Upper lobe of left lung (tissue), 6 donors: Measurements from ENCODE around the gene KCNC2. TPM values are rescaled to one million over a fixed set of nuclear protein-coding genes. Genes with fewer than 3 reads are reported as not detected.

Experiments used
- ATAC-seq, 2 donors: fragments of 200-7000 bp; cut with Tn5 transposase; one replicate each; pipeline ENCODE4 v1.9.1; 2022; ENCODE audit warnings: mild to moderate bottlenecking in 2 of 2, moderate library complexity in 2 of 2; ENCODE audit not compliant: low FRiP score in 2 of 2
- DNase-seq, 2 donors: peaks; one replicate each; pipeline ENCODE4 v3.0.0-alpha.2; 2019 to 2020
- H3K27ac ChIP-seq, 4 donors: fragments of 200-600 bp; sonication (generic); one replicate each; pipeline ENCODE4 v1.5.1; 2016 to 2019
- H3K27me3 ChIP-seq, 4 donors: fragments of 200-600 bp; sonication (generic); one replicate each; pipeline ENCODE4 v1.5.1; 2017 to 2019
- H3K36me3 ChIP-seq, 4 donors: fragments of 200-600 bp; sonication (generic); one replicate each; pipeline ENCODE4 v1.5.1; 2016 to 2019
- H3K4me1 ChIP-seq, 4 donors: fragments of 200-600 bp; sonication (generic); one replicate each; pipeline ENCODE4 v1.5.1; 2018 to 2019
- H3K4me3 ChIP-seq, 4 donors: fragments of 200-600 bp; sonication (generic); one replicate each; pipeline ENCODE4 v1.5.1; 2017 to 2019; ENCODE audit warnings: mild to moderate bottlenecking in 2 of 4, moderate library complexity in 1 of 4
- H3K9me3 ChIP-seq, 4 donors: fragments of 200-600 bp; sonication (generic); one replicate each; pipeline ENCODE4 v1.5.1; 2018 to 2019
- EP300 ChIP-seq, 4 donors: sonication (generic); formaldehyde crosslinking; IDR thresholded peaks; one replicate each; pipeline ENCODE4 v1.5.1; 2017; ENCODE audit warnings: antibody characterized with exemption in 4 of 4, control low read depth in 2 of 4
- POLR2A ChIP-seq, 4 donors: fragments of 450-650 bp; IDR thresholded peaks; one replicate each; pipeline ENCODE4 v1.5.1; 2016 to 2017; ENCODE audit warnings: antibody characterized with exemption in 4 of 4, mild to moderate bottlenecking in 2 of 4
- POLR2AphosphoS5 ChIP-seq, 2 donors: sonication (generic); formaldehyde crosslinking; IDR thresholded peaks; one replicate each; pipeline ENCODE4 v1.5.1; 2017; ENCODE audit warnings: antibody characterized with exemption in 2 of 2
- WGBS, 2 donors: methylation state at CpG; one replicate each; pipeline ENCODE4 v1.1.5; 2017 to 2018; 5-methylcytosine and 5-hydroxymethylcytosine counted together
- total RNA-seq, 6 donors: library from RNA; depleted of rRNA in 4 of 6; stranded (reverse); fragments of >200 nt in 4 of 6; gene quantifications; one replicate each; pipeline versions ENCODE4 v1.1.0 to v1.2.1, GENCODE V29; 2016 to 2021
- TF ChIP-seq, protein P1 (sequence below), 6 experiments: fragments of 450-650 bp in 4 of 6; fragments of 200-600 bp in 2 of 6; sonication (generic) in 2 of 6; IDR thresholded peaks; one replicate each; pipeline ENCODE4 v1.5.1; 2016 to 2019; ENCODE audit warnings: antibody characterized with exemption in 6 of 6
- donor health status: DM: no; HTN: no; CAD: no; lungs with moderate emphysema.
- donor health status: DM: no; HTN: yes; CAD: no; lungs with severe emphysema.

KCNC2 gene
- total RNA-seq, 6 donors from 2014 or later = not detected

DNA sequence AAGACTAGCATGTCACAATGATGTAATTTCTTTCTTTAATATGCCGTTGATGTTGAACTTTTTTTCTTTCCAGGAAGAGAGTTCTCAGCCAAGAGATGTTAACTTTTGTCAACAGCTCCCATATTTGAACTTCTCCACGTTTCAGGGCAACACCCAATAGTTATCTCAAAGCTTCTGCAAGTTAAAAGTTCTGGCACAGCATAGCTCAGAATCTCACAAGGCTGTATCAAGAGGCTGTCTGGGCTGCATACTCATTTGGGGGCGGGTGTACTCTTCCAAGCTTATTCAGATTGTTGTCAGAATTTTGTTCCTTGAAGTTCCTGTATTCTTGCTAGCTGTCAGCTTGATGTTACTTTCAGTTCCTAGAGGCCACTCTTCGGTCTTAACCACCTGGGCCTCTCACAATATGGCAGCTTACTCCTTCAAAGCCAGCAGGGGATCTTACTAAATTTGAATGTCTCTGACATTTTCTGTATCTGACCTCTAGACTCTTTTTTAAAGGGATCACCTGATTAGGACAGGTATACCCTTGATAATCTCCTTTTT is 38.9 kb downstream of the KCNC2 start:
- H3K9me3 ChIP-seq = no peaks in the 10 kb centered on the region
- H3K36me3 ChIP-seq = no peaks in the 10 kb centered on the region
- no peak for TF ChIP-seq EP300 (IDR thresholded peaks at IDR 0.05)
- TF ChIP-seq POLR2A (IDR thresholded peaks at IDR 0.05) = no peak
- H3K27ac ChIP-seq = no peak overlapping the region
- ATAC-seq (no peak), DNase-seq (no peak)
- 35 to 52% methylated on average over 4 of the region's 4 CpGs for WGBS, 2 donors
- H3K27me3 ChIP-seq = no peaks in the 10 kb centered on the region
- H3K4me3 ChIP-seq = no peak overlapping the region
- no peaks in the 10 kb centered on the region for H3K4me1 ChIP-seq

DNA sequence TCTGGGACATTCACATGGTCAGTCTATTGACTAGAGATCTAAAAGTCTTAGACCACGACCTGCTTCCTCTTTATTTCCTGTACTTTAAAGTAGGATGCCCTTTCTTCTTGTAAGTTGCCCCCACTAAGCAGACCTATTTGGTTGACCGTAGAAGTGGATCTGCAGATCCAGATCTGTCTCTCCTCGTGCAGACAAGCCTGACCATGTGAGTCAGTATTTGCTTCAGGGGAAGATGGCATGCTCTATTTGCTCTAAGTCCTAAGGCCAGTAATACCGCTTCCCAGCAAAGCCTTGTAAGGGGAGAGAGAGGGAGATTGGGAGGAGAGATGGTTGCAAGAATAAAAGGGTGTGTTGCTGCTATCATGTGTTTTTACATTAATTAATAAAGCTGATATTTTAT is 46.8 kb downstream of the KCNC2 start:
- H3K4me3 ChIP-seq = no peak overlapping the region
- no peak overlapping the region for H3K27ac ChIP-seq
- H3K36me3 ChIP-seq = no peaks in the 10 kb centered on the region
- TF ChIP-seq EP300 (IDR thresholded peaks at IDR 0.05) (no peak), POLR2A (IDR thresholded peaks at IDR 0.05) (no peak), POLR2AphosphoS5 (IDR thresholded peaks at IDR 0.05) (no peak)
- TF ChIP-seq, protein P1, sequence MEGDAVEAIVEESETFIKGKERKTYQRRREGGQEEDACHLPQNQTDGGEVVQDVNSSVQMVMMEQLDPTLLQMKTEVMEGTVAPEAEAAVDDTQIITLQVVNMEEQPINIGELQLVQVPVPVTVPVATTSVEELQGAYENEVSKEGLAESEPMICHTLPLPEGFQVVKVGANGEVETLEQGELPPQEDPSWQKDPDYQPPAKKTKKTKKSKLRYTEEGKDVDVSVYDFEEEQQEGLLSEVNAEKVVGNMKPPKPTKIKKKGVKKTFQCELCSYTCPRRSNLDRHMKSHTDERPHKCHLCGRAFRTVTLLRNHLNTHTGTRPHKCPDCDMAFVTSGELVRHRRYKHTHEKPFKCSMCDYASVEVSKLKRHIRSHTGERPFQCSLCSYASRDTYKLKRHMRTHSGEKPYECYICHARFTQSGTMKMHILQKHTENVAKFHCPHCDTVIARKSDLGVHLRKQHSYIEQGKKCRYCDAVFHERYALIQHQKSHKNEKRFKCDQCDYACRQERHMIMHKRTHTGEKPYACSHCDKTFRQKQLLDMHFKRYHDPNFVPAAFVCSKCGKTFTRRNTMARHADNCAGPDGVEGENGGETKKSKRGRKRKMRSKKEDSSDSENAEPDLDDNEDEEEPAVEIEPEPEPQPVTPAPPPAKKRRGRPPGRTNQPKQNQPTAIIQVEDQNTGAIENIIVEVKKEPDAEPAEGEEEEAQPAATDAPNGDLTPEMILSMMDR (IDR thresholded peaks at IDR 0.05) = no peak
- ATAC-seq = no peak
- H3K27me3 ChIP-seq = no peaks in the 10 kb centered on the region
- 56 to 64% methylated on average over 4 of the region's 4 CpGs for WGBS, 2 donors
- no peaks in the 10 kb centered on the region for H3K9me3 ChIP-seq
- DNase-seq = no peak
- H3K4me1 ChIP-seq = no peaks in the 10 kb centered on the region

DNA sequence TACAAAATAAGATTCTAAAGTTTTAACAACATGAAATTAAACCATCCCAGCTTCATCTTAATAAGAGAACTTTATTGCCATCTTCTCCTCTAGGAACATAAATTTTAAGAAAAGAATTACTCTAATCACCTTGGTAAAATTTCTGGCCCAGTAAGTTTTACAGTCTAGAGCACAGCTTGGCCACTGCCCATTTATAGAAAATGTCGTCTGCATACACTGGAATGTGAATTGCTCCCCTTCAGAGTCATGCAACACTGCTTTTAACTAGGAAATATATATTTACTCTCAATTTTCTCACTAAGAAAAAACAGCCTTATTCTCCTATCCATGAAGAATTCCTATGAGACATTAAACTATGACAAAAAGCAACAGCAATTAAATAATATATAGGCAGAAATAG is 48.2 kb downstream of the KCNC2 start:
- Histone ChIP-seq H3K4me3 (no peak overlapping the region), H3K27ac (no peak overlapping the region), H3K36me3 (no peaks in the 10 kb centered on the region), H3K4me1 (no peaks in the 10 kb centered on the region), H3K27me3 (no peaks in the 10 kb centered on the region), H3K9me3 (no peaks in the 10 kb centered on the region)
- TF ChIP-seq EP300 (IDR thresholded peaks at IDR 0.05) = no peak
- DNase-seq (no peak), ATAC-seq (no peak)
- 39 to 43% methylated on average over 1 of the region's 1 CpG for WGBS, 2 donors

DNA sequence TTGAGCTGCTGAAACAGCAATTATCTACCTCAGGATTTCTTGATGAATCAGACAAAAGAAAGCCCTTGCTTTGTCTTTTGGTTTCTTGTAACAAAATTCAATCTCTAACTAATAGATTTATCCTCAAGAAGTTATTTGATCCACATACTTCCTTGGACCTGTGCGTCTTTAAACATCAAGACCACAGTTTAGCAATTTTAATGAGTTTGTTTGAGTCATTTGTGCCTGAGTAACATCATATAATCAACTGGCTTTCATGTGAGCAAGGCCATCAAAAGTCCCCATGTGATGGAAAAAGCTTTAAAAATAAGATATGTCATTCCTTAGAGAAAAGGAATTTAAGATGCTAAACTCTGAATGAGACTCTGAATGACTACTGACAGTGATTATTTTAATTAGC is 52.3 kb downstream of the KCNC2 start:
- no peaks in the 10 kb centered on the region for H3K27me3 ChIP-seq
- H3K9me3 ChIP-seq = no peaks in the 10 kb centered on the region
- H3K36me3 ChIP-seq = no peaks in the 10 kb centered on the region
- H3K4me1 ChIP-seq = no peaks in the 10 kb centered on the region
- H3K4me3 ChIP-seq = no peak overlapping the region
- TF ChIP-seq EP300 (IDR thresholded peaks at IDR 0.05) (no peak), POLR2A (IDR thresholded peaks at IDR 0.05) (no peak)
- TF ChIP-seq, protein P1 (IDR thresholded peaks at IDR 0.05) = no peak
- H3K27ac ChIP-seq = no peak overlapping the region
- ATAC-seq (no peak), DNase-seq (no peak)
- WGBS, 2 donors = 80 to 88% methylated on average over 1 of the region's 1 CpG

DNA sequence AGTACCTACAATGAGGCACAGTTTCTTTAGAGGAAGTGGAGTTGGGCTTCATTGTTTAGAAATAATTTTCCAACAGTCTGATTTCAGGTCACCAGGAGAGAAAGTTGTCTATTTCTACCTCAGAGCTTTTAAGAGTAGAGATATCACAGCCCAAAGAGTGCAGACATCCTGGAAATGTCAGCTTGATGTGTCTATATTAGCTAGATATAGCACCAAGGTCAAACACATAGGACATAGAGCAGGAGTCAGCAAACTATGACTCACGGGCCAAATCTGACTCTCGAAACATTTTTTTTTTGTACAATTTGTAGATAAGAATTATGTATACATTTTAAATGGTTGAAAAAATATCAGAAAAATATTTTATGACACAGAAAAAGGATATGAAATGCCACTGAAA is 53.7 kb downstream of the KCNC2 start:
- TF ChIP-seq, protein P1 (IDR thresholded peaks at IDR 0.05) = no peak
- no peak for TF ChIP-seq POLR2AphosphoS5 (IDR thresholded peaks at IDR 0.05)
- no peak for TF ChIP-seq POLR2A (IDR thresholded peaks at IDR 0.05)
- no peak for TF ChIP-seq EP300 (IDR thresholded peaks at IDR 0.05)
- WGBS, 2 donors = 60 to 70% methylated on average over 2 of the region's 2 CpGs
- DNase-seq = no peak

DNA sequence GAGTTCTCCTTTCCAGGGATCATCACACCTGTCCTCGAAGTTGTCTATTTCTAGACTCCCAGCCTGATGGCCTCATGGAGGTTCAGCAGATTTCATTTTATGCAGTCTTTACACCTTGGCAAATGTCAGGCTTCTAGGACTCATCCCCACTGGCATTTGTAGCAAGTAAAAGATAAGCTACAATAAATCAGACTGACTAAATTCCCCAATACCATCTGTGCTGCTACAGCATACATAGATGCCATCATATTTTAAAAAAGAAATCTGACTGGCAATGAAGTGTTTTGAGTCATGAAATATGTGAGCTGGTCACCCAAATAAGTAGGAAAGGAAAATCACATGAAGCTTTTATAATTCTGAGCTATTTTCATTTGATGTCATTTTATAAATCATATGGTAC is 55.3 kb downstream of the KCNC2 start:
- Histone ChIP-seq H3K4me3 (no peak overlapping the region), H3K9me3 (no peaks in the 10 kb centered on the region), H3K27ac (no peak overlapping the region), H3K27me3 (no peaks in the 10 kb centered on the region), H3K36me3 (no peaks in the 10 kb centered on the region), H3K4me1 (no peaks in the 10 kb centered on the region)
- ATAC-seq (no peak), DNase-seq (no peak)
- 77 to 88% methylated on average over 1 of the region's 1 CpG for WGBS, 2 donors
- TF ChIP-seq EP300 (IDR thresholded peaks at IDR 0.05) (no peak), POLR2AphosphoS5 (IDR thresholded peaks at IDR 0.05) (no peak)
- TF ChIP-seq, protein P1 (IDR thresholded peaks at IDR 0.05) = no peak

More for the DNA sequence above, 53.7 kb downstream of the KCNC2 start:
- Histone ChIP-seq H3K9me3 (no peaks in the 10 kb centered on the region), H3K27ac (no peak overlapping the region), H3K4me3 (no peak overlapping the region), H3K4me1 (no peaks in the 10 kb centered on the region), H3K27me3 (no peaks in the 10 kb centered on the region), H3K36me3 (no peaks in the 10 kb centered on the region)
- ATAC-seq = no peak
